Kidney epithelial cell (primary cell): ENCODE measurements around the gene LDB2. TPM values are rescaled to one million over a fixed set of nuclear protein-coding genes. Genes with fewer than 3 reads are reported as not detected.

Source experiments
- DNase-seq: peaks from one replicate; pipeline ENCODE4 v3.0.0-alpha.2; 2010; ENCODE audit warnings: low read depth
- H3K27me3 ChIP-seq: 2 replicates; pipeline ENCODE4 v1.6.0; 2011; ENCODE audit warnings: low read length; ENCODE audit not compliant: control insufficient read depth, insufficient read depth
- H3K36me3 ChIP-seq: 2 replicates; pipeline ENCODE4 v1.5.1; 2011; ENCODE audit warnings: low read length; ENCODE audit not compliant: control insufficient read depth, insufficient read depth
- H3K4me3 ChIP-seq: 2 replicates; pipeline ENCODE4 v1.5.1; 2011; ENCODE audit warnings: low read depth, mild to moderate bottlenecking, control low read depth, low read length
- total RNA-seq: library from RNA; depleted of rRNA; stranded (reverse); fragments of >200 nt; gene quantifications from 2 replicates; pipeline ENCODE4 v1.2.3, GENCODE V29; 2015
- TF ChIP-seq, protein P1 (sequence below): IDR thresholded peaks from 2 replicates; pipeline ENCODE4 v1.5.1; 2011; ENCODE audit warnings: mild to moderate bottlenecking, moderate library complexity, low read length, control low read depth, inconsistent platforms; ENCODE audit not compliant: insufficient read depth, poor library complexity, severe bottlenecking

The LDB2 gene
- total RNA-seq, 1 donor from 2014 or later: 0.46 TPM

DNA sequence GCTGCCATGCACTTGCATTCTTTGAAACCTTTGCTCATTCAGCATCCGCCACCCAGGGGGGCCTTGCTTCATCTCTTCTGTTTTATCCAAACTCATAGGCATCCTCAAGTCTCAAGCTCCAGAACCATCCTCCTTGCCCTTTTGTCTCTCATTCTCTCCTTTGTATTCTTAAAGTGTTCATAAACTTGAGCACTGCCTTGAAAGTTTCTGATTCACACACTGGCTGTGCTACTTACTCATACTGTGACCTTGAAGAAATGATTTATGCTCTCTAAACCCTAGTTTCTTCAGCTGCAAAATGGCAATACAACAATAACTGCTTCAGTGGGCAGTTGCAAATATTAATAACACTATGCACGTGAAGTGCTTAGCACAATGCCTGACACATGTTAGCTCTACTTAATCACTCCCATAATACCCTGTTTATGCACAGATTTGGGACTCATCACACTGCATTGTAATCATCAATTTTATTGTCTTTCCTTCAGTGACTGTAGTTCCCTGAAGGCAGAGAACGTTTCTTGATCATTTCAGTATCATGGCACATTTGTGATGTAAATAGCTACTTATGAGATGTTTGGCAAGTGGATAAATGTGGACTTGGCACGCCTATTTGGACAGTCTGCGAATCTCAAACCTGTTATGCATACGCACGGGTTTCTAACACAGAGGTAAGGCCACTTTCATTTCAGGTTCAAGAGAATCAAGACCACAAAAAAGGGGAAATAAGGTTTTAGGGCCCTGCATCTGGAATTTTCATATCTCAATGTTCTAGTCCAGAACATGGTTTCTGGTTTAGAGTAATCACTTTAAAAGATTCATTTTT is 291.0 kb downstream of the LDB2 start:
- TF ChIP-seq, protein P1, sequence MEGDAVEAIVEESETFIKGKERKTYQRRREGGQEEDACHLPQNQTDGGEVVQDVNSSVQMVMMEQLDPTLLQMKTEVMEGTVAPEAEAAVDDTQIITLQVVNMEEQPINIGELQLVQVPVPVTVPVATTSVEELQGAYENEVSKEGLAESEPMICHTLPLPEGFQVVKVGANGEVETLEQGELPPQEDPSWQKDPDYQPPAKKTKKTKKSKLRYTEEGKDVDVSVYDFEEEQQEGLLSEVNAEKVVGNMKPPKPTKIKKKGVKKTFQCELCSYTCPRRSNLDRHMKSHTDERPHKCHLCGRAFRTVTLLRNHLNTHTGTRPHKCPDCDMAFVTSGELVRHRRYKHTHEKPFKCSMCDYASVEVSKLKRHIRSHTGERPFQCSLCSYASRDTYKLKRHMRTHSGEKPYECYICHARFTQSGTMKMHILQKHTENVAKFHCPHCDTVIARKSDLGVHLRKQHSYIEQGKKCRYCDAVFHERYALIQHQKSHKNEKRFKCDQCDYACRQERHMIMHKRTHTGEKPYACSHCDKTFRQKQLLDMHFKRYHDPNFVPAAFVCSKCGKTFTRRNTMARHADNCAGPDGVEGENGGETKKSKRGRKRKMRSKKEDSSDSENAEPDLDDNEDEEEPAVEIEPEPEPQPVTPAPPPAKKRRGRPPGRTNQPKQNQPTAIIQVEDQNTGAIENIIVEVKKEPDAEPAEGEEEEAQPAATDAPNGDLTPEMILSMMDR: no peak
- no peak for DNase-seq

DNA sequence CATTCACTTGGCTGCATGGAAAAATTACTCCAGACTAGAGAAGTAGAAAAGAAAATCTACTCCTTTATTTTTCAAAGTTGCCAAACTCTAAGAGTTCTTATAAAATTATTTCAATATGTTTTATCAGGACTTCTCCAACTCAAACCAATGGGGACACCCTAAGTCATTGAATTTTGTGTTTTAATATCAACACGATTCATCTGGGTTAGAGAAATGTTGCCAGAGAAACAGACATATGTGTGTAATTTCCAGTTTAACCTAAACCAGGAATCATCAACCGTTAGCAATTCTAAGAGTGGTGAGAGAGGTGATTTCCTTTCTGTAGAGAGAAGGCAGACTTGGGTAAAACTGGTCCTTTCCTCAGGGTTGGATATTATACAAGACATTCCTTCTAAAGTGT is 291.8 kb downstream of the LDB2 start:
- Histone ChIP-seq H3K27me3 (no peaks in the 10 kb centered on the region), H3K4me3 (no peak overlapping the region), H3K36me3 (no peaks in the 10 kb centered on the region)
- DNase-seq: no peak
- TF ChIP-seq, protein P1: no peak

More for the DNA sequence above, 291.0 kb downstream of the LDB2 start:
- Histone ChIP-seq H3K27me3 (no peaks in the 10 kb centered on the region), H3K4me3 (no peak overlapping the region), H3K36me3 (no peaks in the 10 kb centered on the region)

DNA sequence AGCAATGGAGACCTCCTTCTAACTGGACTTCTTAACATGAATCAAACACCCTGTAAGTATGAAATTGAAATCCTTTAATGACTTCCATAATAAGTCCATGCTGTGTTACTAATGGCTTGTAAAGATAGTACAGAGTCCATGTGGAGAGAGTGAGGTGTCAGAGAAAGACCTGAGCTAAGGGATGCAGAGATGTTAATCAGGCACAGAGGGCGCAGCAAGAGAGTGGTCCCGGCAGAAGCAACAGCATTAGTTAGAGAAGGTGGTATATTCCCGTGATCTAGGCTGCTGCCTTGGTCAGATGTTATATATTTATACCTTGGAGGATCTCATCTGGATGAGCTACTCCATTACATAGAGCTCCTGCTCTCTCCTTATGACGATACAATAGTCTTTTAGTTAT is 295.3 kb downstream of the LDB2 start:
- TF ChIP-seq, protein P1: no peak
- H3K4me3 ChIP-seq: no peak overlapping the region
- no peaks in the 10 kb centered on the region for H3K36me3 ChIP-seq
- no peak for DNase-seq
- no peaks in the 10 kb centered on the region for H3K27me3 ChIP-seq

DNA sequence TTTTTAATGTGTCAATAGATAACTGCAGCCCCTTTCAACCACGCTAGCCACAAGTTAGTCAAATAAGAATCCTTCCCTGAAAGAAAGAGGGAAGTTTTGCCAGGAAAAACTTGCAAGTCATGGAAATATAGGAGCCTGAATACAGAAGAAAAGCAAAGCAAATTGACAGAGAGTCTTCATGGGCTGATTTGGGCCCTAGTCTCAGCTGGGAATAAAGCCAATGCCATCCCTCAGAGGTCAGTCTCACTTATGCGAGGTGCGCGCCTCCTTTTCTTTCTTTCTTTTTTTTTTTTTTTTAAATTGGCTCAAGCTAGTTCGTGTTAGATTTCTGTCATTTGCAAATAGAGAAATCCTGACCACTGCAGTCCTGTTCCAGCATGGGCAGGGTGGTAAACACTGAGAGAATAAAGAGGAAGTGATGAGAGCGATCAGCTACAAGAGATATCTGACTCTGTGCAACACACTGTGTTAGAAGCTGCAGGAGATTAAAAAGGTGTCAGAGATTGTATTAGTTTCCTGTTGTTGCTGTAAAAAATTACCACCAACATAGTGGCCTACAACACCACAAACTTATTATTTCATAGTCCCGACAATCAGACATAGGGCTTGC is 299.7 kb downstream of the LDB2 start:
- no peak overlapping the region for H3K4me3 ChIP-seq

DNA sequence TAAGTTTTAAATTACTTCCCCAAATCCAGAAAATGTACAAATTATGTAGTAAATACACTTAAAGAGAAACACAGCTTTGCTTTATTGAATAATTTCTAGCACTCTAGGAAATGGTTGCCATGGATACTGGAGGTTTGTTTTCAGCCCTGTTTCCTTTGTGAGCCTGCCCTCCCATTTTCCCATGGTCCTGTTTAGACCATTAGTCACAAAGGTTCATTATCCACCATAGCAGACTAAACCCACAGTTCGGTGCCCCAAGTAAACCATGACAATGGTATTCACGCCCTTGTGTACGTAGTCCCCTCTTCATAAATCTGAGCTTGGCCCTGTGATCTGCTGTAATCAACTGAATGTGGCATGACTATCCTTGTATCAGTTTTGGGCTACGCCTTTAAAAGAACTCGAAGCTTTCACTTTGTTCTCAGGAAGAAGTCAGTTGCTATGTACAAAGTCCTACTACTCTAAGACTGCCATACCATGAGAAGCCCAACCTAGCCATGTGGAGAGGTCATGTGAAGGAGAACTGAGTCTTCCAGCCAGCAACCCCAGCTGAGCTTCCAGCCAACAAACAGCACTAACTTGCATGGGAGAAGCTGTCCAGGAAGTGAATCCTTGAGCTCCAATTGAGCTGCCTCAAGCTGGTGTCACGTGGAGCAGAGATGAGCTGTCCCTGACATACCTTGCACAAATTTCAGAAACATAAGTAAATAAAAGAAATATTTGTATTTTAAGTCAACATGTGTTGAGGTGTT is 300.4 kb downstream of the LDB2 start:
- DNase-seq: no peak
- H3K36me3 ChIP-seq: no peaks in the 10 kb centered on the region
- TF ChIP-seq, protein P1: no peak
- no peak overlapping the region for H3K4me3 ChIP-seq
- H3K27me3 ChIP-seq: no peaks in the 10 kb centered on the region

More for the DNA sequence above, 299.7 kb downstream of the LDB2 start:
- no peaks in the 10 kb centered on the region for H3K36me3 ChIP-seq
- H3K27me3 ChIP-seq: no peaks in the 10 kb centered on the region
- no peak for DNase-seq
- TF ChIP-seq, protein P1: no peak
